ENCODE results near the gene DIRAS3. TPM values are rescaled to one million over a fixed set of nuclear protein-coding genes. Genes with fewer than 3 reads are reported as not detected.
A peak's percentile ranks its signal among the peaks of the same experiment; 100 is the strongest.

DIRAS3 gene
- total and polyA plus RNA-seq, 2 donors (not counting 1 experiment from before 2014, with no cell fraction given) = 1.5 to 6.5 TPM

DNA sequence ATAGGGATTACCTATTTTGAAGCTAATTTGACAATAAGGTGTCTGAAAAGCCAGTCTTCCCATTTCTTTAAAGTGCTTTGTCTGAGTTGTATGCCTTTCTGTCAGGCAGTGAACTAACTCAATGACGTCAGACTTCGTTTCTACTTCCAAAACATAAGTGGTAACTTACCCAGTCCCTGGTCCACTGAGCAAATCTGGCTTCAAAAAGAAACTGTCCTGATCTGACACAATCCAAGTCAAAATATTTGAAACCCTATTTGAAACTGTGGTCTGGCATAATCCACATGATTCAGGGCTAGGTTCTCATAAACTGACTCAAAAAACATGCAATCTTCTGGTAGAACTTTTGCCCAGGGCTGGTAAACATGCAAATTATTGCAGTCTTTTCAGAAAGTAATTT lies 34.0 kb downstream of the DIRAS3 start:
- Histone ChIP-seq H3K9me3 (ENCODE audit: control insufficient read depth, insufficient read depth, low read depth, low read length) (no peaks in the 10 kb centered on the region), H3K27ac (ENCODE audit: insufficient read depth, low read length) (no peak overlapping the region), H3K27me3 (ENCODE audit: control insufficient read depth, insufficient read depth, low read length) (no peaks in the 10 kb centered on the region), H3K9ac (ENCODE audit: insufficient read depth, low read length) (no peak overlapping the region), H3K36me3 (ENCODE audit: control insufficient read depth, insufficient read depth, low read length) (no peaks in the 10 kb centered on the region), H4K20me1 (ENCODE audit: control insufficient read depth, extremely low read depth, insufficient read depth, low read length) (no peaks in the 10 kb centered on the region), H3K4me2 (ENCODE audit: extremely low read depth, insufficient read depth, low read length) (no peak overlapping the region), H3K4me1 (ENCODE audit: control insufficient read depth, extremely low read depth, insufficient read depth, low read length) (no peaks in the 10 kb centered on the region), H3K79me2 (ENCODE audit: control insufficient read depth, insufficient read depth, low read length) (no peaks in the 10 kb centered on the region), H3K4me3 (replicated peaks in 1 of 4; ENCODE audit: control extremely low read depth in 1 of 4, insufficient read depth in 1 of 4, low read depth in 3 of 4, low read length in 4 of 4) (no peak overlapping the region), H2AFZ (ENCODE audit: low read length) (no peak overlapping the region)
- TF ChIP-seq EZH2 (IDR thresholded peaks at IDR 0.05; ENCODE audit: low read length, missing control alignments) = no peak
- TF ChIP-seq, protein P1, sequence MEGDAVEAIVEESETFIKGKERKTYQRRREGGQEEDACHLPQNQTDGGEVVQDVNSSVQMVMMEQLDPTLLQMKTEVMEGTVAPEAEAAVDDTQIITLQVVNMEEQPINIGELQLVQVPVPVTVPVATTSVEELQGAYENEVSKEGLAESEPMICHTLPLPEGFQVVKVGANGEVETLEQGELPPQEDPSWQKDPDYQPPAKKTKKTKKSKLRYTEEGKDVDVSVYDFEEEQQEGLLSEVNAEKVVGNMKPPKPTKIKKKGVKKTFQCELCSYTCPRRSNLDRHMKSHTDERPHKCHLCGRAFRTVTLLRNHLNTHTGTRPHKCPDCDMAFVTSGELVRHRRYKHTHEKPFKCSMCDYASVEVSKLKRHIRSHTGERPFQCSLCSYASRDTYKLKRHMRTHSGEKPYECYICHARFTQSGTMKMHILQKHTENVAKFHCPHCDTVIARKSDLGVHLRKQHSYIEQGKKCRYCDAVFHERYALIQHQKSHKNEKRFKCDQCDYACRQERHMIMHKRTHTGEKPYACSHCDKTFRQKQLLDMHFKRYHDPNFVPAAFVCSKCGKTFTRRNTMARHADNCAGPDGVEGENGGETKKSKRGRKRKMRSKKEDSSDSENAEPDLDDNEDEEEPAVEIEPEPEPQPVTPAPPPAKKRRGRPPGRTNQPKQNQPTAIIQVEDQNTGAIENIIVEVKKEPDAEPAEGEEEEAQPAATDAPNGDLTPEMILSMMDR (conservative IDR thresholded peaks at IDR 0.05 in 1 of 2, IDR thresholded peaks at IDR 0.05 in 1 of 2; ENCODE audit: low read depth in 1 of 2, low read length in 2 of 2) = no peak
- DNase-seq (ENCODE audit: low read depth in 2 of 2) = peak; percentile 9 to 48

DNA sequence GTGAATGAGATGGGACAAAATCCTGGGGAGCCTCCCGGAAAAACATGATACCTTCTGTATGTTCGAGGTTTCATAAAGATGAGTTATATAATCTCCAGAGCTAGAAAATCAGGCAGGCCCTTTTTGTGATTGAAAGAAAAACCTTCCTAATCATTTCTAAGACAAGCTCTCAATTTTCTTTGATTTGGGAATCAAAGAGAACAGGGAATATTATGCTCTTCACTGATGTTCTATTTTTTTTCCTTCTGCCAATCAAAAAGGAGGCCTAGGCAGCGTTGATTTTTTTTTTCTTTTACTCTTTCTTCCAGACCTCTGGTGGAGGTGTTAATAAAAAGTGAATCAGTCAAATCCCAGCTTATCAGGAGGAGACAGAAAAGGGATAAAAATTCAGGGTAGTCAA lies 34.5 kb downstream of the DIRAS3 start:
- Histone ChIP-seq H3K27me3 (ENCODE audit: control insufficient read depth, insufficient read depth, low read length) (no peaks in the 10 kb centered on the region), H3K9ac (ENCODE audit: insufficient read depth, low read length) (no peak overlapping the region), H4K20me1 (ENCODE audit: control insufficient read depth, extremely low read depth, insufficient read depth, low read length) (no peaks in the 10 kb centered on the region), H3K27ac (ENCODE audit: insufficient read depth, low read length) (no peak overlapping the region), H3K4me1 (ENCODE audit: control insufficient read depth, extremely low read depth, insufficient read depth, low read length) (no peaks in the 10 kb centered on the region), H3K36me3 (ENCODE audit: control insufficient read depth, insufficient read depth, low read length) (no peaks in the 10 kb centered on the region), H3K4me3 (replicated peaks in 1 of 4; ENCODE audit: control extremely low read depth in 1 of 4, insufficient read depth in 1 of 4, low read depth in 3 of 4, low read length in 4 of 4) (no peak overlapping the region), H3K79me2 (ENCODE audit: control insufficient read depth, insufficient read depth, low read length) (no peaks in the 10 kb centered on the region), H3K4me2 (ENCODE audit: extremely low read depth, insufficient read depth, low read length) (no peak overlapping the region), H2AFZ (ENCODE audit: low read length) (no peak overlapping the region), H3K9me3 (ENCODE audit: control insufficient read depth, insufficient read depth, low read depth, low read length) (no peaks in the 10 kb centered on the region)
- TF ChIP-seq, protein P1 (conservative IDR thresholded peaks at IDR 0.05 in 1 of 2, IDR thresholded peaks at IDR 0.05 in 1 of 2; ENCODE audit: low read depth in 1 of 2, low read length in 2 of 2) = no peak
- no peak for TF ChIP-seq EZH2 (IDR thresholded peaks at IDR 0.05; ENCODE audit: low read length, missing control alignments)
- no peak for DNase-seq (ENCODE audit: low read depth in 2 of 2)

DNA sequence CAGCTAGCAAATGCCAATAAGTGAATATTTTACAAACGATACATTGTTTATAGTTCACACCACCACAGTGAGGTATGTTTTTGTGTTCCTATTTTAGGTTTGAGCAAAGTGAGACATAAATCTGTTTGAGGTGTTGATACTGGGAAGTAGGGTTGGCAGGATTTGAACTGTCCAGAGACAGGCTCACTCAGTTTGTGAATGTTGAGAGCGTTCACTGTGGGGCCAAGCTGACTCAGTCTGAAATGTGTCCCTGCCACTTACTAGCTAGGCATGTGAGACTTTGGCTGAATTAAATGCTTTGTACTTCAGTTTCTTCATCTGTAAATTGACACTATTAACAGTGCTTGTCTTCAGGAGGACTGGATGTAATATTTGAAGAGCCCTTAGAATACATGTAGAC lies 35.1 kb downstream of the DIRAS3 start:
- no peak overlapping the region for H2AFZ ChIP-seq (ENCODE audit: low read length)
- H3K9ac ChIP-seq (ENCODE audit: insufficient read depth, low read length) = no peak overlapping the region
- H3K79me2 ChIP-seq (ENCODE audit: control insufficient read depth, insufficient read depth, low read length) = no peaks in the 10 kb centered on the region
- H3K4me1 ChIP-seq (ENCODE audit: control insufficient read depth, extremely low read depth, insufficient read depth, low read length) = no peaks in the 10 kb centered on the region
- no peak overlapping the region for H3K4me3 ChIP-seq (replicated peaks in 1 of 4; ENCODE audit: control extremely low read depth in 1 of 4, insufficient read depth in 1 of 4, low read depth in 3 of 4, low read length in 4 of 4)
- H3K27ac ChIP-seq (ENCODE audit: insufficient read depth, low read length) = no peak overlapping the region
- no peaks in the 10 kb centered on the region for H3K9me3 ChIP-seq (ENCODE audit: control insufficient read depth, insufficient read depth, low read depth, low read length)
- H3K27me3 ChIP-seq (ENCODE audit: control insufficient read depth, insufficient read depth, low read length) = no peaks in the 10 kb centered on the region
- TF ChIP-seq EZH2 (IDR thresholded peaks at IDR 0.05; ENCODE audit: low read length, missing control alignments) = no peak
- TF ChIP-seq, protein P1 (conservative IDR thresholded peaks at IDR 0.05 in 1 of 2, IDR thresholded peaks at IDR 0.05 in 1 of 2; ENCODE audit: low read depth in 1 of 2, low read length in 2 of 2) = no peak
- H4K20me1 ChIP-seq (ENCODE audit: control insufficient read depth, extremely low read depth, insufficient read depth, low read length) = no peaks in the 10 kb centered on the region
- peak in 1 of 2 donors; percentile 15 for DNase-seq (ENCODE audit: low read depth in 2 of 2)
- H3K4me2 ChIP-seq (ENCODE audit: extremely low read depth, insufficient read depth, low read length) = no peak overlapping the region
- no peaks in the 10 kb centered on the region for H3K36me3 ChIP-seq (ENCODE audit: control insufficient read depth, insufficient read depth, low read length)

All from fibroblast of lung (primary cell).